HTR-8/SVneo (cell line): Measurements from ENCODE around the gene IRF2BP1.
"Not testable (repeated sequence)": the region's sequence is repeated elsewhere in the genome, so short reads cannot be mapped to it uniquely, and the experiment has no call there.

Experiments used
- DNase-seq: peaks from one replicate; pipeline ENCODE4 v3.0.0; 2011; ENCODE audit warnings: low spot score, mixed read lengths; ENCODE audit not compliant: insufficient read length
- FAIRE-seq: peaks from 2 replicates; lab custom pipeline; 2011; peaks lifted over from hg19 to GRCh38; lab: Jason Lieb, UNC

IRF2BP1 gene

GRCh38 chr19:45902651-45903625 is 17.0 kb upstream of the IRF2BP1 start:
- DNase-seq, result peak; percentile 100
- peak; percentile 99 for FAIRE-seq

GRCh38 chr19:45901912-45902650 is 16.1 kb upstream of the IRF2BP1 start, which contains the start of gene MYPOP:
MYPOP (minus strand) TSS chr19:45902613; CDS start chr19:45901773, 840 bp downstream.
- FAIRE-seq (no peak), DNase-seq (no peak)

- DNase-seq, result no peak
- no peak for FAIRE-seq
These were observed 15.5 kb upstream of the IRF2BP1 start for GRCh38 chr19:45901432-45901911.

GRCh38 chr19:45900738-45901431 is 14.9 kb upstream of the IRF2BP1 start:
- FAIRE-seq (no peak), DNase-seq (no peak)

- no peak for DNase-seq
- no peak for FAIRE-seq
These were observed 14.1 kb upstream of the IRF2BP1 start for GRCh38 chr19:45899919-45900589.

- no peak for FAIRE-seq
These were observed 13.3 kb upstream of the IRF2BP1 start for GRCh38 chr19:45899253-45899652.

GRCh38 chr19:45897261-45897812 is 11.4 kb upstream of the IRF2BP1 start:
- FAIRE-seq (no peak), DNase-seq (no peak)

More at GRCh38 chr19:45899253-45899652, 13.3 kb upstream of the IRF2BP1 start:
- no peak for DNase-seq

- FAIRE-seq, DNase-seq: not testable (repeated sequence)
These were observed 10.2 kb upstream of the IRF2BP1 start for GRCh38 chr19:45895983-45896599.

GRCh38 chr19:45895519-45895972 is 9.6 kb upstream of the IRF2BP1 start:
- no peak for FAIRE-seq
- no peak for DNase-seq

- DNase-seq (no peak), FAIRE-seq (no peak)
These were observed 4.9 kb upstream of the IRF2BP1 start for GRCh38 chr19:45890877-45891276.

- FAIRE-seq (no peak), DNase-seq (no peak)
These were observed 3.4 kb upstream of the IRF2BP1 start for GRCh38 chr19:45889210-45889885.

GRCh38 chr19:45887200-45887710 is 1.3 kb upstream of the IRF2BP1 start:
- FAIRE-seq, result no peak

GRCh38 chr19:45886427-45887199 is 672 bp upstream of the IRF2BP1 start:
- peak; percentile 91 for FAIRE-seq
- peak; percentile 90 for DNase-seq

More at GRCh38 chr19:45887200-45887710, 1.3 kb upstream of the IRF2BP1 start:
- no peak for DNase-seq

- DNase-seq, result no peak
- peak; percentile 42 for FAIRE-seq
These were observed 1.0 kb downstream of the IRF2BP1 start for GRCh38 chr19:45884682-45885555.

GRCh38 chr19:45883881-45884681 is 1.9 kb downstream of the IRF2BP1 start:
- no peak for FAIRE-seq
- no peak for DNase-seq

- FAIRE-seq (no peak), DNase-seq (no peak)
These were observed 2.4 kb downstream of the IRF2BP1 start for GRCh38 chr19:45883586-45883880.
